D721Med (cell line): ENCODE results near the gene CAPN10.

Experiments
- DNase-seq: peaks from one replicate; pipeline ENCODE4 v3.0.0; 2011; ENCODE audit warnings: low spot score; ENCODE audit not compliant: insufficient read length
- FAIRE-seq: peaks from 2 replicates; lab custom pipeline; 2011; peaks lifted over from hg19 to GRCh38; lab: Jason Lieb, UNC
- TF ChIP-seq, protein P1 (sequence below): IDR thresholded peaks from 2 replicates; pipeline ENCODE4 v1.5.1; 2012; ENCODE audit warnings: mild to moderate bottlenecking, control low read depth; ENCODE audit not compliant: insufficient read depth; ENCODE audit errors: missing control alignments

Gene CAPN10

DNA sequence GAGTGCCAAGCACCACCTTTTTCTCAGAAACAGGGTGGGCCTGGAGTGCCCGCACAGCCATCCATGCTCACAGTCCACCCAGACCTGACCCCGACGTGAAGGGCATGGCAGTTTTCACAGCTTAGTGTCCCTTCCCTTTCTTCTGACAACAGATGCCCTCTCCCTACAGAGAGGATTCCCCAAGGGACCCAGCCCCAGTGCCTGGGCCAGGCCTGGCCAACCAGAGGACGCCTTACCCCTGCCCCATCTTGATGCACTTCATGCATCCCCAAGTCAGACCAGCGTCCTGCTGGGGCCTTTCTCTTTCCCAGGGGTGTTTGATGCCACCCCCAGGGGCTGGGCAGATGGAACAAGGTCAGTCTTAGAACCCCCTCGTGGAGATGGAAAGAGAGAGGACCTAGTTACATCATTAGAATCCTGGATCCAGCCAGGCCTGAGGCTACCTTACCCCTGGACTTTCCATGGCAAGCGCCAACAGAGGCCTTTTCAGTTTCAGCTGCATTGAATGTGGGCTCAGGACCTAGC, 32.5 kb upstream of the CAPN10 start:
- TF ChIP-seq, protein P1, sequence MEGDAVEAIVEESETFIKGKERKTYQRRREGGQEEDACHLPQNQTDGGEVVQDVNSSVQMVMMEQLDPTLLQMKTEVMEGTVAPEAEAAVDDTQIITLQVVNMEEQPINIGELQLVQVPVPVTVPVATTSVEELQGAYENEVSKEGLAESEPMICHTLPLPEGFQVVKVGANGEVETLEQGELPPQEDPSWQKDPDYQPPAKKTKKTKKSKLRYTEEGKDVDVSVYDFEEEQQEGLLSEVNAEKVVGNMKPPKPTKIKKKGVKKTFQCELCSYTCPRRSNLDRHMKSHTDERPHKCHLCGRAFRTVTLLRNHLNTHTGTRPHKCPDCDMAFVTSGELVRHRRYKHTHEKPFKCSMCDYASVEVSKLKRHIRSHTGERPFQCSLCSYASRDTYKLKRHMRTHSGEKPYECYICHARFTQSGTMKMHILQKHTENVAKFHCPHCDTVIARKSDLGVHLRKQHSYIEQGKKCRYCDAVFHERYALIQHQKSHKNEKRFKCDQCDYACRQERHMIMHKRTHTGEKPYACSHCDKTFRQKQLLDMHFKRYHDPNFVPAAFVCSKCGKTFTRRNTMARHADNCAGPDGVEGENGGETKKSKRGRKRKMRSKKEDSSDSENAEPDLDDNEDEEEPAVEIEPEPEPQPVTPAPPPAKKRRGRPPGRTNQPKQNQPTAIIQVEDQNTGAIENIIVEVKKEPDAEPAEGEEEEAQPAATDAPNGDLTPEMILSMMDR, result no peak
- FAIRE-seq (no peak), DNase-seq (no peak)

DNA sequence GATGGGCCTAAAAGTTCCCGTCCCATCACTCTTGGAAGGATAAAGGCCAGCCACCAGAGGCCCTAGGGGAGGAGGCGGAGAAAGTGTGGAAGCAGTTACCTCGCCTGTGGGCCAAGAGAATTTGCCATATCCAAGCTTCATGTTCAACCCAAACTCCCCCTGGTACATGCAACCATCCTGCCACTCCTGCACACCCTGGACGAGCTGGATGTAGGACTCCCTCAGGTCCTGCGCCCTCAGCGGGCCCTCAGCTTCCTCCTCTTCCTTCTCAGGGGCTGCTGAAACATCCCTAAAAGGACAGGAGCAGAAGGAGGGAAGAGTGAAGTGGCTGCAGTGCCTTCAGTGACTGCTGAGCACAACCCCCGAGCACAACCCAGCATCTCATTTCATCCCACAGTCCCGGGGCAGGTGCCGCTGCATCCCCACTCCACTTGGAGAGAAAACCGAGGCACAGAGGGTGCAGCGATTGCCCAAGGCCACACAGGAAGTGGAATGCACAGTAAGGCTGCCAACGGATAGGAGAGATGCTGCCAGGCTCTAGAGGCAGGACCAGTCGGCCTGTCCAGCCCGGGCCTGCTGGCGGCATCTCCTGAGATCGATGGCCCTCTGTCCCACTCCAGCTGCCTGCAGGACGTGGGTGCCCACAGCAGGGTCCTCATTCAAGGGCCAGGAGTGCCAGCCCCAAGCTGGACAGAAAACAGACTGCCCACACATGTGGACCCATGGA, 31.6 kb upstream of the CAPN10 start:
- FAIRE-seq (no peak), DNase-seq (no peak)
- TF ChIP-seq, protein P1, result no peak

DNA sequence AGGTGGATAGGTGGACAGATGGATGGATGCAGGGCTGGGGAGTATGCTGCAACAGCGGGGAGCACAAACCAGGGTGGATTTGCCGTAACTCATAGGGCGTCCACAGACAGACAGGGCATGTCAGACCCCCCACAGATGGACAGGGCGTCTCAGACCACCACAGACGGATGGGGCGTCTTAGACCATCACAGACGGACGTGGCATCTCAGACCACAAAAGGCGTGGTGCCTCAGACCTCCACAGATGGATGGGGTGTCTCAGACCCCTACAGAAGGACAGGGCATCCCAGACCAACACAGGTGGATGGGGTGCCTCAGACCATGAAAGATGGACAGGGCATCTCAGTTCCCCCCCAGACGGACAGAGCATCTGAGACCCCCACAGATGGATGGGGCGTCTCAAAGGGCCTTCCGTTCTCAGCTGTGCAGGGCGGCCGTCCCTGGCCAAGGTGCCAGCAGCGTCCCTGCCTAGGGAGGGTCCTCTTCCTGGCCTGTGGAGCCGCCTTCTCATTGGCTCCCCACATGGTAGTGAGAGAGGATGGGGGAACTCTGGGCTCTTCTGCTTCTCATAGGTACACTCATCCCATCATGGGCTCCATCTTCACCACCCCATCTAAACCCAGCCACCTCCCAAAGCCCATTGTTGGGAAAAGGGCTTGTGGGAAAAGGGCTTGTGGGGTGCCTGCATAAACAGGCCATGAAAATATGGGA, 30.8 kb upstream of the CAPN10 start:
- TF ChIP-seq, protein P1, result no peak
- no peak for DNase-seq
- FAIRE-seq, result no peak

DNA sequence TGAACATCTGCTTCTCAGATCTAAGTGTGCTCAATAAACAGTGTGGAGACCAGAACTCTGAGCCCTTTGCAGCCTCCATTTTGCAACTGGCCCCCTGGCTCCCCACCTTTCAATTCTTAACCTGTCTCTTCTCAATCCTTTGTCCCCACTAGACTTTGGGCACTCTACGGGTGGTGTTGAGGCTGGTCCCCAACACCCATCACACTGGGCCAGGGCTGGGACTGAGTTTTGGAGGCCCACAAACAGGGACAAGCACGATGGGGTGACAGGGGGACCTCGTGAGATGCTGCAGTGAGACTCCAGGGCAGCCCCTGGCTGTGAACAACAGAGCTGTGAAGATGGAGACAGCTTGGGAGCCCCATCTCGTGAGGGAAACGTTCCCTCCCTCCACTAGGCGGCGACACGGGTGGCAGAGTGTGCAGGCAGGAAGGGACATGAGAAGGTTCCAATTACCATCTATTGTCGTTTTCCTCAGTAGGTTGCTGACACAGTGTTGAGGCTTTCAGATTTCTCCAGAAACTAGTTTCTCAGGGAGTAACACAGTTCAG, 29.9 kb upstream of the CAPN10 start:
- no peak for DNase-seq
- TF ChIP-seq, protein P1, result peak; percentile 16
- FAIRE-seq, result no peak

DNA sequence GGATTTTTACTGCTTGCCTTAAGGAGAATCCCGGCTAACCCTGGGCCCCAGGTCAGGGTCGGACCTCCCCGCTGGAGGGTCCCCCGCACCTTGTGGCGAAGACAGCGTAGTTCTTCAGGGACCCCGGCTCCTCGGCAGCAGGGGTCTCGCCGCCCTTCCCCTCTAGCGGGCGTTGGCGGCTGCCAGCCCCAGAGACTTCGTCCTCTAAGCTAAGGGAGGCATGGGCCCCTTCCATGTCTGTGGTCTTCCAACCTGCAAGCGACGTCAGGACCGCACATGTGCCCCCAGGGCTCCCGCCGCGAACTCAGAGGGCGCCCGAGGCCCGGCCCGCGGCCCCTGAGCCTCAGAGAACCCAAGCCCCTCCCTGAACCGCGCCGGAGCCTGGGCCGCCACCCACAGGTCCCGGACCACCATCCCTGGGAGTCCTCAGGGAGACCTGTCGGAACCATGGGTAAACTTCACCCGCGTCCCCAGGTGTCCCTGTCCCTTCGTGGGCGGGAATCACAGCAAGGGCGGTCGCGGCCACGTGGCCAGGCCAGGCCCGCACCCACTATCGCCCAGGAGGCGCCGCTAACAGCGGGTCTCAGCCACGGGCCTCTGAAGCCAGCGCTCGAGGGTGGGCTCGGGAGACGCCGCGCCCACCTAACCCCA, 29.3 kb upstream of the CAPN10 start:
- FAIRE-seq (no peak), DNase-seq (no peak)
- TF ChIP-seq, protein P1, result no peak

DNA sequence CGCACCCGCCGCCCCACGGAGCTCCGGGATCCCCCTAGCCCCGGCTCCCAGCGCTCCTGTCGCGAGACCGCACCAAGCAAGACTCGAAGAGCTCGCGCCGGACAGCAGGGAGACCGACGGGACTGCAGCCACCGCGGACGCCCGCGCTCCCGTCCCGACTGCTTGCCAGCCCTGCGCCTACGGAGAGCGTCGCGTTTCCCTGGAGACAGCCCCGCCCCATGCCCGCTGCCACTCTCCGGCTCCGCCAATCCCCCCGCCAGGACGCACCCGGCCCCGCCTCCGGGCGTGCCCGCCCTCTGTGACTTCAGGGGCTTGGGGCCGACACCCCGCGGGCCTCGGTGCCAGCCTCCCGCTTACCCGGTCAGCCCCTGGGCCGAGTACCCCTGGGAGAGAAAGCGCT, 28.7 kb upstream of the CAPN10 start, which contains the start of gene ANKMY1:
Gene ANKMY1, minus strand, starts transcription at position 181 of the 400 bp plus-strand sequence. CDS start 653 bp downstream, outside the sequence.
- no peak for FAIRE-seq
- DNase-seq, result no peak
- TF ChIP-seq, protein P1, result no peak
